HS-27A (cell line): ENCODE results near the gene CACNA2D1.

ENCODE experiments used
- DNase-seq: peaks from one replicate; pipeline ENCODE4 v3.0.0-alpha.2; 2012; ENCODE audit warnings: low read depth, missing footprints

The CACNA2D1 gene

DNA sequence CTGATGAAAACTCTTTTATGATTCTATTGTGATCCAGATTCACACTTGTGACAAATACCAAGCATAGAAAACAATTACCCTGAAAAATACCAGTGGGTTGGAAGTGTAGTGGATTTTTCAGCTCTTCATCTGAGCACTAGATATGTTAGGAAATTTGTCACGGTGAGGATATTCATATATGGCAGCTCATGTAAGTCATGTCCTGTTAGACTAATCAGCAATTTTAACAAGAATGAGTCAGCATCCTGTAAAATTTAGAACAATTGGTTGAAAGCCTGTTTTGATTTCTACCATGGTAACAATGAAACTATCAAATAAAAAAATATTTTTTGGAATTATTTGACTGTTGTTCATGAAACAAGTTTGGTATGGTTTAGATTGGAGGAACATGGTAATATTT lies 334.3 kb downstream of the CACNA2D1 start:
- DNase-seq: peak; percentile 7

DNA sequence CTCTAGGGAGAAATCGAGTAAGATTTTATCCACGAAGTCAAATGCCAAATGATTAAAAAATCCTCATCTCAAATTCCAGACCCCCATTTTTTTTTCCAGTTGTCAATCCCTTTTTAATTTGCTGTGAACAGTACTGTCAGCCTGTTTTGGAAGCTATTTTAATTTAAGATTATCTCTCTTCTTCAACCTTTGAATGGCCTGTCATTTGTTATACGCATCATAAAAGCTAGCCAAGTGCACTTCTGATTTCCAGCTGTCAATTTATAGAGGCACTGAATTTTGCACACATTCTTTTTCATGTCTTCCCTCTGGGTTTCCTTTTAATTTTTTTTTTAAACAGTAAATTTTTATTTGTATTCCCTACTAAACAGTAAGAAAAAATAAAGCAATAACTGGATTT lies 337.4 kb downstream of the CACNA2D1 start:
- no peak for DNase-seq

DNA sequence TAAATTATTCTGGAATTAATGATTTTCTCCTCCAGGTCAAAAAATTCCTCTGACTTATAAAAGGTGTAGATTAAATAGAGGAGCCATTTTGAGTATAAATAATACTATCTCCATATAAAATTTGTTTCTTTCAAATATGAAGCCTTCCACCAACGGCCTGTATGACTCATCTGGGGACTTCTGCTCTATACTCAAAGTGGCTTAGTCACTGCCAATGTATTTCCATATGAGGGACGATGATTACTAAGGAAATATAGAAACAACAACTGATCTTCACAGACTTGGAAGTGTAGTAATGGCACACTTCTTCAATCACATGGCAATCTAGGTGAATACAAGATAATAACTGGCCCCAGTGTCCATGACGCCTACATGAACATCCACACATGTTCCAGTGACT lies 338.1 kb downstream of the CACNA2D1 start:
- DNase-seq: peak; percentile 52

DNA sequence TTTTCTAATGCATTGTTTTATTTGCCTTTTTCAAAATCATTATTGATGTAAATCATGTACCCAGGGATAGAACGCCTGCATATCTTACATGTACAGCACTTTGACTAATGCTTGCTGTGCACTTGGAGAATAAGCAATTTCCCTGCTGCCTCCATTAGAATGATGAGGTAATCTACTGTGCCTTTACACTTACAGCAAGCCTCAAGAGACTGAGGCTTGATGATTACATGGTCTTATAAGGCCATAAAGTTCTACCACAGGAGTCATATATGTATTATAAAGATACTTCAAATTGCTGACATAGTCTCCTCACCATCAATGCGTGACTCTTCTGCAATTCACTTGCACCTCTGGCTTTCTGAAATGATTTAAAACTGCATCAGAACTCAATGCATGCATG lies 345.2 kb downstream of the CACNA2D1 start:
- DNase-seq: no peak

DNA sequence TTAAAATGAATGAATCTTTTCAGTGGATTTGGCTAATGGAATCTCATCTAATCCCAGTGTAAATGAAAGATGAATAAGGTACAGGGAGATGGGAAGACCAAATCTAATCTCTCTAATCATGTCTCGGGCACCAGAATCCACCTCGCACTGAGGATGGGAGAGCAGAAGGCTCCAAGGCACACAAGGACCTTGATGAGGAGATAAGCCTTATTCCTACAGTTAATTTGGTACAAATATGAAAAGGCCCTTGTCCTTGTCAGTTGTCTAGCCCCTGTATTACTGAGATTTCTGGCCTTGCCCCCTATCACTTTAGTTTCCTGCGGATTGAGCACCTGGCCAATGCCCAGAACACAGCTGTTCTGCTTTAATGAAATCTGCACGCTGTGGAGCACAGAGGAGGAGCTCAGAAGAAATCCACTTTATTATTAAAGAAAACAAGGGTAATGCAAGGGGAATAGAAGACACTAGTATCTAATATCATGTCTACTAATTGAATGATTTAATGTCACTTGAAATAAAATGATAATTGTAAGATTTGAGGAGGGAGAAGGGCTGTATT lies 352.4 kb downstream of the CACNA2D1 start:
- no peak for DNase-seq

DNA sequence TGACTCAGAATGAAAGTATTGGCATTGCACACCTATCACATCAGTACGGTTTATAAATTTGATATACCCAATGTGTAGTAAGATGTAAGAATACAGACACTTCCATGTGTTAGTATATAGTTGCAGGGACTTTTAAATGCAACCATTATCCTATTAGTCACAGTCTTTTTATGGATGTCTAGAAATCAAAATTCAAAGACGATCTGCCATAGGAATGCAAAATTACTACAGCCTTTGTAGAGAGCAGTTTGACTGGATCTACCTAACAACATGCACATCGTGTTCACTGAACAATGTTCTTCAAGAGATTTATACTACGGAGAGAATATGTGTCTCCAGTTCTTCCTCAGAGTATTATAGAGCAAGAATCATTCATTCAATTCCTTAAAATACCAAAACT lies 356.5 kb downstream of the CACNA2D1 start:
- DNase-seq: no peak

DNA sequence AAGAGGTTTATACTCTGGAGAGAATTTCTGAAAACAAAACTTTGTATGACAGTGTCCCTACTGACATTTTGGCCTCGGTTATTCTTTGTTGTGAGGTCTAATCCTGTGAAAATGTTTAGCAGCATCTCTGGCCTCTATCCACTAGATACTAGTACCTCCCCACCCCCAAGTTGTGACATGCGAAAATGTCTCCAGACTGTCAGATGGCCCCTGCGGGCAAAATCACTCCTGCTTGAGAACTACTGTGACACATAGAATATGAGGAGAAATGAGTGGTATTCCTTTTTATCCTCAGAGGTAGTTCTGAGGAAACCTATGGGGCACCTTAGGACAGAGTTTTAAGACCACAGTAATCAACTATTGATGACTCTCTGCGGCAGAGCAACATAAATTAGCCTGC lies 358.5 kb downstream of the CACNA2D1 start:
- DNase-seq: no peak

DNA sequence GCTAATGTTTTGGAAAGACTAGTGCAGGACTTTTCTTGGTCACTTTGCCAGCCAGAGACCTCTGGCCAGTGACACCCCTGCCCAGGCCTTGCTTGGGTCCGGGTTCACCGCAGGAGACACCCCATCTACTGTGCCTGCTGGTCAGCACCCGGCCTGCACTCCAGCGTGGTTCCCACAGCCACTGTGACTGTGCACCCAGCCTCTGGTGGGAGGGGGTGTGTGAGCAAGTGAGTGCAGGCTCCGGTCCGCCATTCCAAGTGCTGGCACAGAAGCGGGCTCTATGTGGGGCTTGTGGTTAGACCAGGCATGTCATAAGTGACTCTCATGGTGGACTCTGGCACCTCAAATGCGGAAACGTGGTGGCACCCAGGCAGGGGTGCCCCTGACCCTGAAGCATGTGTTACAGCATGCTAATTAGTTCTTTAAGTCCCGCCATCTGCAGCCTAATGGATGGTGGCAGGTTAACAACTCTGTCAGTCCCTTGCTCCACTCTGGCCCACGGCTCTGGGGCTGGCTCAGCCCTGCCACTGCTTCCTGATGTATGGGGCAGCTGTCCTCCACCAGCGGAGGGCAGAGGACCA lies 361.8 kb downstream of the CACNA2D1 start:
- no peak for DNase-seq

DNA sequence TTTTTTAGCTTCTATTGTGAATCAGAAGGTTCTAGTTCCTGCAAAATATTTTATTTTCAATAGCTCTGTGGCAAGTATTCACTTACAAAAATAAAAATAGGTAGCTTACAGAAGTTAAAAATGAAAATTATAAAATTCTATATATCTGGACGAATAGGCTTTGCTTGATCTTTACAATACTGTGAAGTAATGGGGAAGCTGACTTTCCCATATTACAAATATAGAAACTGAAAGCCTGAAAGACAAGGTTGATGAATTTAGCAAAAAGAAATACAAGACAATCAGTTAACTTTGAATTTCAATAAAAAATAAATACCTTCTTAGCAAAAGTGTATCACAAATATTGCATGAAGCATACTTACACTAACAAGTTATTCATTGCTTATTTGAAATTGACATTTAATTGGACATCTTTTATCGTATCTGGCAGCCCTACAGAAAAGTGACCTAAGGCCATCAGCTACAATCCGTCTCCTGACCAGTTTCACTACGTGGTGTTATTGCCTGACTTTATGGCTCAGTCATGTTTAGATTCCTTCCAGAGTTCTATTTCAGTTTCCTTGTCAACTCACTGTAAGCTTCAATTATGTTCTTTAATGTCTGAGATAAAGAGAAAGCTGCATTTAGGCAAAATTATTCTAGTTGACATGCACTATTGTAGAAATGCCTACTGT lies 363.2 kb downstream of the CACNA2D1 start:
- DNase-seq: no peak

DNA sequence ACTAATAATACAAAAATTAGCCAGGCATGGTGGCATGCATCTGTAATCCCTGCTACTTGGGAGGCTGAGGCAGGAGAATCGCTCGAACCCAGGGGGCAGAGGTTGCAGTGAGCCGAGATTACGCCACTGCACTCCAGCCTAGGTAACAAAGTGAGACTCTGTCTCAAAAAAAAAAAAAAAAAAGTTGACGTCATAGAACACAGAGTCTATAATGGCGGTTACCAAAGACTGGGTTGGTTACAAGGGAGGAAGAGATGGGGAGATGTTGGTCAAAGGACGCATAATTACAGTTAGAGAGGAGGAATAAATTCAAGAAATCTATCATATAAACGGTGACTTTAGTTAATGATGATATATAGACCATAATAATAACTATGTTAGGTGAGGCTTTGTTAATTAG lies 364.1 kb downstream of the CACNA2D1 start:
- DNase-seq: no peak

DNA sequence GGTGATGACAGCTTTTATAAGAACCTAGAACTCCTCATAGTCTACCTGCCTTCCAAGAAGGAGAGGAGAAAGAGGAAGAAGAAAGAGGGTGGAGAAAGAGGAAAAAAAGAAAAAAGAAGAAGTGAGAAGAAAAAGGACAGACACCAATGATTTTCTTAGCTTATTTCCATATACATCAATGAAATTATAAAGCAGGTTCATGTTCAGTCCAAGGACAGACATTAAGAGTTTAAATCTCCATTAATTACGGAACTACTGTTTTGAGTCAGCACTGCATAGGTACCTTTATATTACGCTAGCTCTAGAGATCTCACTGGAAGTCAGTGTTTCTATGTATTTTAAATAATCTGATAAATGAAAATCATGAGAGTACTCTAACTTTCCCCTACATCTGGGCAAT lies 364.8 kb downstream of the CACNA2D1 start:
- DNase-seq: no peak

DNA sequence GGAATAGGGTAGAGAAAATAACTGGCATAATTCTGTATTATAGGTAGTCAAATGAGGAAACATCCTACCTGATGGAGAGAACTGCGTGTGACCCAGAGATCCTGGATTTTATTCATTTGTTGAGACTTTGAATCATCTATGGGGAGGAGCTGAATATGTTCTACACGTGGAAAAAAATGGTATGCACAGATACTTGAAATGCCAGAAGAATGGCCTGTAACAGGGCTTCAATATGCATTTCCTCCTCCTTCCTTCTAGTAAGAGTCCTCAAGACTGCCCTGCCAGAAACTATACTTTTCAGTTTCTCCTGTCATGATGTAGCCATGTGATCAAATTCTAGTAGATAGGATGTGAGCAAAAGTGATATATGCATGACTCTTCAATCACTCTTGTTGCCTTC lies 372.1 kb downstream of the CACNA2D1 start:
- no peak for DNase-seq

DNA sequence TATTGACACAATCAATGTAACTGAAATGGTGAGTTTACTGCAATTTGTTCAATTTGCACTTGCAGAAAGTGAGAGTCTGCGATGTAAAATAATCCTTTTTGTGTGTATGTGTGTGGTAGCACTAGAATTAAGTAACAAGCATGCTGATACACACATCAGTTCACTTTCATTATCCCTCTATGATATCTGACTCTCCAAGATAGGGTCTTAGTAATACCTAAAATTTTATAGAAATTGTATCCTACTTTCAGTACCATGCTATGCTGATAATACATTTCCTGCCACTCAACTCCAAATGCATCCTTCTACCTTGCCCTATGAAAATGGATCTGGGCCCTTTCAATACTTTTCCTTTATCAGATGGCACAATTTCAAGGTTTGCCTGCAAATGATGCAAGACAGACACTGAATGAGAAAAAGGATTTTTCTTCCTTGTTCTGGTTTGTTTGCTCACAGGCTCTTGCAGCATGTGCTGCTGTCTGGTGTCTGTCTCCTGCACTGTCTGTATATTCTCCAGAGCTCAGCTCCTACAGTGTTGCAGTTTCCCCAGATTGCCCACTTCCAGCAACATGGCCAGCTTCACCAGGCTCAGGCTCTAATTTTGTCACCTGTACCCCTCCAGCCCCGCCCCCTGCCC lies 375.8 kb downstream of the CACNA2D1 start:
- no peak for DNase-seq

DNA sequence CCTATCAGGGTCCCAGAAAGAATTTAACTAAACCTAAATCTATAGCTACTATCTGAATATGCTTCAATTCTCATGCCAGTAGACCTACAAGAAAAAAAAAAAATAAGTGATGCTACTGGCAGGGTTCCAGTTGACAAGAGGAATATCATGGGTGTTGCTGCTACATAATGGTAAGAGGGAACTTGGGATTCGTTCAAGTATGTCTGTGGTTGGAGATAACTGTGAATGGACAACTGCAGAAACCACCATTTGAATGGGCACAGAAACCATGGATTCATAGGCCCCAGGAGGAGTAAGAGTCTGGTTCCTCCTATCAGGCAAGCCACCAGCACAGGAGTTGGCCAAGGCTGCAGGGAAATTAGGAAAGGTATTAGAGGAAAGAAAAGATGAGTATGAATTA lies 386.1 kb downstream of the CACNA2D1 start:
- DNase-seq: no peak

DNA sequence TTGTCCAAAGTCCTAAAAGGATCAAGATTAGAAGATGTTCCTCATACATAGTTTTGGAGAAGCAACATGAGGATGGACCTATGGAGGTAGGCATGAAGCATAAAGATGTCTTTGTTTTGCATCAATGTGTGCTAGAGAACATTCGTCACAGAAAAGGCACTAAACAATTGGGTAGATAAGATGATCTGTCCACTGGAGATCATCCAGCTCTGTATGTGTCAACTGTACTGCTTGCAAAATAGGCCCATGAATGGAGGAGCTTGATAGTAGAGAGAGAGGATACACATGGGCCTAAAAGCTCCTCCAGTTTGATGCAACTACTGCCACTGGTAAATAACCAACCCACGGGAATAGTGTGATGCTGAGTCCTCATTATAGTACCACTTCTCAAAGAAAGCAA lies 387.3 kb downstream of the CACNA2D1 start:
- DNase-seq: no peak

DNA sequence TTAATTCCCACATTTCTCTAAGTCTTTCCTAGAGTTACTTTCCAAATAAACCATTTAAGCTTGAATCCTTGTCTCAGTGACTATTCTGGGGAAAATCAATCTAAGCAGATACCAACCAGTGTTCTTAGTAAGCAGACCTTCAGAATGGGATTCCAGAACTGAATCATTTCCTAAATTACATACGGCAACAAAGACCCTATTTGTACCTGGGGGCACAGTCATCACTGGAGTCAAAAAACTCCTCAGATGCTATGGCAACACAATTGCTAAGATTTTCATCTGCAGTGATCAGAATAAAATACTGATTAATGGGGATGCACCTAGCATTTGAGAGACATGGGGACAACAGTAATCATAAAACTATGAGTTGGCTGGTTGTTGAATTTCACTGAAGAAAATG lies 389.0 kb downstream of the CACNA2D1 start:
- no peak for DNase-seq

DNA sequence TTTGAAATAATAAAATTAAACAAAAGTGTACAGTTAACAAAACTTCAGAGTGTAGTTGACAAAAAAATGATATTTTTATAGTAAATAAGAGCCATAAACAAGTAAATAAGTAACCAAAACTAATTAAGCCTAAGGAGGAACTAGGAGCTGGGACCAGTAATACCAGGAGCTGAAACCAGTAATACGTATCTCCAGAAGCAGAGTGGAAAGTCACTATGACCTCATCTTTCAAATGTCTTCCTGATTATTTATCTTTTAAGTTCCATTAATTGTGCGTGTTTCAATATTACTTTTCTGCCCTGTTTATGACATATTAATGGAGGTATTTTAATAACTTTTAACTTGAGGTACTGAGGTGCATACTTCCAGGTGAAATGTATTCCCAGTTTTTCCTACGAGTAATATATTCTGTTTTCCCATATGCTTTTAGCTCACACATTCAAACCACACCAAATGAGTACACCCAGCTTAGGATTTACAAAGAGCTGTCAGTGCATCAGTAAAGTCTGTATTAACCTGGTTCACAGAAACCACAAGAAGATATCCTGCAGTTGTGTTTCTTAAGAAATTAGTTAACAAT lies 390.0 kb downstream of the CACNA2D1 start:
- no peak for DNase-seq

DNA sequence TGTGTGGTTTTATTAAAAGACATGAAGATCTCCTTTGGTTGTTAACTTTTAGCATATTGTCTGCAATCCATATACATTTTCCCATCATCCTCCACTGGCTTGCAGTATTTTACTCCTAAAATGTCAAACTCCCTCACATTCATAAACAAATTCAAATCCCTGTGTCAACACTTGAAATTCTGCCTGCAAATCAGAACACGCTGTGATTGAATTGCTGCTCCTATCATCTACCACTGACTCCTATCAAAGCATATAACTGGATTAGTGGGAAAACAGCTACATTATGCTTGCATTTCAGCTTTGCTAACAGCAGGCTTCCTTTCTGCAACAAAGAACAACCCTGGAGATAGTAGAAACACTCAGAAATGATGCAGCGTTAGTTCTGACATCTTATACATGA lies 392.0 kb downstream of the CACNA2D1 start:
- no peak for DNase-seq

DNA sequence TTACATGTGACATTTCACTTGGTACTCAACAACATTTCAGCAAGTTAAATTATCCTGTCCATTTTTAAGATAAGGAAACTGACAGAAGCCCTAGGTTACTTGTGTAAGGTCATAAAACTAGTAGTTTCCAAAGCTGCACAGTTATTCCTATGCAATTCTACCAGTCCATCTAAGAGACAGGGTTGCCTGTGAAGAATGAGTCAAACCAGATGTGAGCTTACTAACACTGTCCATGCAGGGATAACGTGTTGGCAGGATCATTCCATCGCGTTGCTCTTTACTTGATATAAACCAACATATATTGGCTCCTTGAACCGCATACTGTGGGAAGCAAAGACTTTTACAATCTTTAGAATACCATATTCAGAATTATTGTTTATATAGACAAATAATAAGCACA lies 392.8 kb downstream of the CACNA2D1 start:
- DNase-seq: no peak

DNA sequence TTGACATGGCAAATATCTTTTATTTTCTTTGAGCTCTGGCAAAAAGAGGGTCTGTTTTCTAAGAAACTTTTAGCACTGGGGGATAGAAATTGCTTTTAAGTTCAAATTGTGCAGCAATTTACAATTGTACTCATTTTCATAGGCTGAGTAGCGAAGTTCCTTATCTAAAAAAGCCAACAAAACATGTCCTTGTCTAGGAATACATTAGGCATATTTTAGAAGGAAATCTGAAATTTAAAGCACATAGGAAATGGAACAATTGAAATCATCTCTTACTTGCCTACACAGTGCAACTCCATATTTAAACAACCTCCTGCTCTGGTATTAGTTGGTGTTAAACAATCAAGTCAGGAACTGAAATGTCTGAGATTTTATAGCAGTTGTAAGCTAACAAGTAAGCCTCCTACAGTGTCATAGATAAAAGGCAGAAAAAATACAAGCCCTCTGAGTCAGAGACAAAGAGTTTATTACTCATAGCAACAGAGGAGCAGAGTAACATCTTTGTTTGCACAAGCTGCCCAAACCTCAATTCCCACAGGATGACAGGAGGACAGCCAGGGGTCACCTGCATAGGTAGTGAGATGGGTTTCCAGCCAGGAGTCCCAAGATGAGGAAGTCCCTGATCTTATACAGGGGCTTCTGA lies 393.6 kb downstream of the CACNA2D1 start:
- DNase-seq: peak; percentile 23

DNA sequence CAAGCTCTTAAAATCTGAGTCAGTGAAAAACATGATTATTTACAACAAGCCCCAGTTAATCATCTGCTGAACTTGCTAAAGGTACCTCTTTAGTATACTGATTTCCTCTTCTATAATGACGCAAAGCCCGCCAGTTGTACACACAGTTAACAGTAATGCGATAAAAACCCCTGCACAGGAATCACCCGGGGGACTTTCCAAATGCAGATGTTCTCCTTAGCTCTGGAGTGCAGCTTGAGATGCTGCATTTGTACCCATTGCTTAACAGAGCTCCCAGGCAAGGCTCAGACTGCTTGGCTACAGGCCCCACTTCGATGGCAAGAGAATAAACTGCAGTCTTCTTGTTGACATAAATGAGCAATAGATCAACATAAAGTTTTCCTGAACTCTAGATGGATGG lies 394.1 kb downstream of the CACNA2D1 start:
- no peak for DNase-seq

DNA sequence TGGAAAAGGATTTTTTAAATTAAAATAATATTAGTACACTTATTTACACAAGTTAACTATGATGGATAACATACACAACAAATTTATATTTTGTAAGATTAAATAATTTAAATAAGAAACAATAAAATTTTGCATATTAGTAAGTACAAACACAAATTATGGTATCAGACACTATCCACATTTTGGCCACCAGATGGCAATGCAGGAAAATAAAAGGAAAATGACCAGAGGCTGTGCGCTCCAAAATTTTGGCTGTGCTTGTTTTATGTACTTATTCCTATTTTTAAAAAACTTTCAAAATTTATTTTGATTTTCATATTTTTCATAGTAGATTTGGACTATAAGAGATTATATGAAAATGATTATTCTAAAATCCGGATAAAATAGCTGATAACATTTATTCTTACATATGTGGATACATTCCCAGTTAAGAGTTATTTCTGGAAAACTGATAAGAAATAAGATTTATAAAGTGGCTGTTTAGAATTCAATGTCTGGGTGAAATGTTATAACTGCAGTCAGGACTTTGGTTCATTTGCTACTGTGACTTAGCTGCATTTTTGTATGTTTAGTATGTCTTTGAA lies 399.0 kb downstream of the CACNA2D1 start:
- no peak for DNase-seq
